Fibroblast of pulmonary artery (primary cell): ENCODE measurements around the gene IRF7.

ENCODE experiments used
- DNase-seq: peaks from one replicate; pipeline ENCODE4 v3.0.0-alpha.2; 2010; ENCODE audit warnings: low read depth
- H3K4me3 ChIP-seq: replicated peaks from 2 replicates; pipeline ENCODE4 v1.5.1; 2011; ENCODE audit warnings: low read depth, mild to moderate bottlenecking, control low read depth, low read length, moderate library complexity
- CTCF ChIP-seq: IDR thresholded peaks from 2 replicates; pipeline ENCODE4 v1.5.1; 2011; ENCODE audit warnings: mild to moderate bottlenecking, control low read depth, low read length, inconsistent platforms; ENCODE audit errors: missing control alignments

IRF7 gene

DNA sequence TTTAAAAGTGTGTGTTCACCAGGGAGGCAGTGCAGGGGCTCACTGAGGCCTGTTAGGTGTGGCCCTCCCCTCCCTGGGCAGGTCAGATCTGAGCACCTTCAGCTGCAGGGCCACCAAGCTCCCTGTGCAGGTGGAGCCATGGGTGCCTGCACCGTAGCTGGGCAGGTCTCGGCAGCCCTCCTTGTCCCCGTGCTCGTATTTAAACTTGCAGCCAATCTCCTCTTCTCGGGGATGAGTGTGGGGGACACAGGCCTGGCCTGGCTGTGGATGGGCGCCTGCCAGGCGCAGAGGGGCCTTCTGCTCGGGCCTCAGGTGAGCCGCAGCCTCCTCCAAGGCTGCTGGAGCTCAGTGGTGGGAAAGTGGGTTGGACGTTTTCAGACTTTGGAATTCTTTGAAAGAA lies 20.4 kb downstream of the IRF7 start:
- DNase-seq = no peak
- no peak for TF ChIP-seq CTCF
- H3K4me3 ChIP-seq = no peak overlapping the region

- TF ChIP-seq CTCF = no peak
- H3K4me3 ChIP-seq = no peak overlapping the region
- DNase-seq = no peak
These were observed 22.4 kb downstream of the IRF7 start for GRCh38 chr11:593347-593746.

GRCh38 chr11:592918-593317 lies 22.8 kb downstream of the IRF7 start:
- no peak for DNase-seq
- H3K4me3 ChIP-seq = no peak overlapping the region
- no peak for TF ChIP-seq CTCF

GRCh38 chr11:592501-592900 lies 23.2 kb downstream of the IRF7 start:
- TF ChIP-seq CTCF = no peak
- H3K4me3 ChIP-seq = no peak overlapping the region

DNA sequence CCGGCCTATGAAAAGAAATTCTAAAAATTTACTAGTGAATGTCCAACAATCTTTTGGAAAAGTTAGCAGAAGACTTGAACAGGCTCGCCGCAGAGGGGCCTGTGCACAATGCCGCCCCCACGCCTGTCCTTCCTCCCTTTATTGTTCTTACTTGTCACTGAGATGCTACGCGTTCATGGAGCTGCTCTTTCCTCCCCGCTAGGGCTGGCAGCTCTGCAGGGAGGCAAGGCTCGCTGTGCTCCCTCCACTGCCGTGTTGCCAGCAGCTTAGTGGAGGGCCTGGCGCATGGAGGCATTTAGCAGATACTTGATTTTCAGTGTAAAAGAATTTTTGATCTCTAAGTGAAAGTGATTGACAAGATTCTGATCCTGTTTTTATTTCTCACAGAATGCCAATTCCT lies 24.8 kb downstream of the IRF7 start:
- no peak for DNase-seq
- H3K4me3 ChIP-seq = no peak overlapping the region
- TF ChIP-seq CTCF = no peak

More at GRCh38 chr11:592501-592900, 23.2 kb downstream of the IRF7 start:
- DNase-seq = no peak

GRCh38 chr11:589798-590197 lies 26.0 kb downstream of the IRF7 start:
- DNase-seq = no peak

More at GRCh38 chr11:589798-590197, 26.0 kb downstream of the IRF7 start:
- no peak for TF ChIP-seq CTCF
- no peak overlapping the region for H3K4me3 ChIP-seq
